UCSD-AML1 (cell line): ENCODE results near the gene SLC6A7.

Experiments used
- DNase-seq: peaks from one replicate; lab custom pipeline; 2025; ENCODE audit not compliant: unreplicated experiment; lab: John Stamatoyannopoulos, UW

SLC6A7 gene

DNA sequence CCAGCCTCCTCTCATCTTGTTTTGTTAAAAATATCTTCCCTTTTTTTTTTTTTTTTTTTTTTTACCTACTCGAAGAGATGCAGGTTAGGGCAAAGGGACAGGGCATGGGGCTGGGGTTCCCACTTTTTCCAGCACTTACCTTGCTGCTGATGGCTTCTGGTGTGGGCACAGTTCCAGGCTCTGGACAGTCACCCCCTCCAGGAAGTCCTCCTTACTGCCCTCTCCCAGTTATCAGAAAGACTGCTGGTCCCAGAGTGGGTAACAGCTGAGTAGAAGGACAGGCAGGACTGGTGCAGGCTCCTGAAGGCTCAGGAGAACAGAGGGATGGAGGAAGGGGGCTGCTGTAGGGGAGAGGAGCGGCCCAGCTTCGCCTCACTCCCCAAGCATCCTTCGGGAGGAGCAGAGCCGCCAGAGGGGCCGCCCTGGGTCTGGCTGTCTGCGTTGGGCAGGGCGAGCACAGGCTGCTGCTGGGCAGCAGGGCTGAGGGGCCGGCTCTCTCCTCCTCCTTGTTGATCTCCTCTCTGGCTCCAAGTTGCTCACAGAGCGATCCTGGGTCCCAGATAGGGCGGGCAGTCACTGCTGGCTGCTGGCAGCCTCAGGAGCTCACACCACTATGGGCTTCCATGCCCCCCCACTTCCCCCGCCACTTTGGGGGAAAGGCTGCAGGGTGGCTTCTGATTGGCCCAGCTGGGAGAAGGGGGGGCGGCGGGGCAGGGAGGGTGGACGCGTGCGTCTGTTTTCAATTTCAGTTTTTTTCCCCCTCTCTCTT, 34.4 kb upstream of the SLC6A7 start, which contains the start of gene PDGFRB:
Gene PDGFRB (minus strand): TSS at position 588 of the 769 bp plus-strand sequence. CDS start 18,798 bp downstream, outside the sequence.
- DNase-seq = peak; percentile 55

DNA sequence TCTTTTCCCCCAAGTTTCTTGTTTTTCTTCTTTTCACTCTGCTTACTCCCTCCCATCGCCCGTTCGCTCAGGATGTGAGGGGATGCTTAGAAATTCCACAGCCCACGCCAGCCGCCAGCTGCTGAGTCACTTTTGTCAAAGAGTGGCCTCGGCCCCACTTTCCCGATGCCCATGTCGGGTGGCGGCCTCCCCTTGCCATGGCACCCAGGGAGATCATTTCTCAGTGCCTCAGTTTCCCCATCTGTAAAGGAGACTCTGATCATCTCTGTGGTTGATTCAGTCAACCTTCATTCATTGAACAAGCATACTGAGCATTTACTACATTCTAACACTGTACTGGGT, 33.9 kb upstream of the SLC6A7 start:
- DNase-seq = no peak

DNA sequence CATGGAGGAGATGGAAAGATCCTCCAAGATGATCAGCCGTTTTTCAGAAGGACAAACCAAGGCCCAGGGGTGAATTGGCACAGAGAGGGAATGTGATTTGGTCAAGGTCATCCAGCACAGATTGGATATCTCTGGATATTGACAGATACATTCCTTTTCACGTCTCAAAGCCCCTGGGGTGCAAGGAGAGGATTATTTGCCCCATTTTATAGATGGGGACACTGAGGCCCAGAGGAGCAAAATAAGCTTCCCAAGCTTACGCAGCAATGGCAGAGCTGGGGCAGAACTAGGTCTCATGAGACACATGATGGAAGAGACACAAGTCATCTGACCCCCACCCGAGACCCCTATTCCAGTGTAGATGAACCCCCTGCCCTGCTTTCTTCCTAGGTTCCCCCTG, 33.3 kb upstream of the SLC6A7 start:
- no peak for DNase-seq

DNA sequence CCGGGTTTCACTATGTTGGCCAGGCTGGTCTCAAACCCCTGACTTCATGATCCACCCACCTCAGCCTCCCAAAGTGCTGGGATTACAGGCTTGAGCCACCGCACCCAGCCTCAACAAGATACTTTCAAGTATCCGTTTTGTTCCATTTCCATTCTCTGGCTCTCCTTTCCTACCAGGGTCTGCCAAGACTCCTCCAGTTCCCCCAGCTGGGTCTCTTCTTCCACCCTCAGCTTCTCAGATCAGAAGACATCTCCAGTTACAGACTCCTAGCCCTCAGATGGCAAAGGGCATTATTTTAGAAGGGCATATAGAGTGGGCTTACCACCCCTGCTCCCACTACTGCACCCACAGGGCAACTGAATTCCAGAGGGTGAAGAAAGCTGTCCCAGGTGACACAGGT, 32.7 kb upstream of the SLC6A7 start:
- DNase-seq = no peak

GRCh38 chr5:150158170-150158949, 31.5 kb upstream of the SLC6A7 start:
- no peak for DNase-seq

DNA sequence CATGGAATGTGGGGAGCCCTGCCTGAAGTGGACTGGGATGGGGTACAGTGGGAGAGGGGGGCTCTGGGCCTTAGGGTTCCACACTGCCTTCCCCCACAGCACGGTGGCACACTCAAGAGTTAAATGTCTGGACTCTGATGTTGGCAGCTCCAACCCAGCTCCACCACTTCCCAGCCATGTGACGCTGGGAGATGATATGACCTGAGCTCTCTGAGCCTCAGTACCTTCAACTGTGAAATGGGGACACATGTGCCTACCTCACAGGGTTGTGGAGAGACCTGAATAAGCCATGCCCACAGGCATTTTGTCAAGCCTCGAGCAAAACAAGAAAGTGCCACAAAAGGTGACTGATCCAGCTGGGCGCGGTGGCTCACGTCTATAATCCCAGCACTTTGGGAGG, 30.8 kb upstream of the SLC6A7 start:
- DNase-seq = no peak

DNA sequence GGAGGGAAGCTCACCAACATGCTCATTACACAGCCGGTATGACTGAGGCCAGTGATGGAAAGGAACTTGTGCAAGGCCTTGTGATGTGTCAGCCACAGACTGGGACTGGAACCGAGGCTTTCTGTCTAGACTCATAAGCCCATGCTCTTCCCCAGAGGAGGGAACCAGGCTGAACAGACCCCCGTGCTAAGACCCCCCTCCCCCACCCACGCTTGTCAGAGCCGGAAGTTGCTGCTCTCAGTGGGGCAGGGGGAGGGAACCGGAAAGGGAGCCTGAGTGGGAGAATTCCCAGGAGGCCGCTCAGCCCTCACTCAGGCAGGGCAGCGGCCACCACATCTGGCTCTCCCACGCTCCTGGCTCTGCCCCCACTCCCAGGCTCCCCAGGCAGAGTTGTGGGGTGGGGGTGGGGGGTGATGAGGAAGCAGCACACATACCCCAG, 30.1 kb upstream of the SLC6A7 start:
- peak; percentile 92 for DNase-seq

GRCh38 chr5:150160448-150161081, 29.3 kb upstream of the SLC6A7 start:
- DNase-seq = no peak

DNA sequence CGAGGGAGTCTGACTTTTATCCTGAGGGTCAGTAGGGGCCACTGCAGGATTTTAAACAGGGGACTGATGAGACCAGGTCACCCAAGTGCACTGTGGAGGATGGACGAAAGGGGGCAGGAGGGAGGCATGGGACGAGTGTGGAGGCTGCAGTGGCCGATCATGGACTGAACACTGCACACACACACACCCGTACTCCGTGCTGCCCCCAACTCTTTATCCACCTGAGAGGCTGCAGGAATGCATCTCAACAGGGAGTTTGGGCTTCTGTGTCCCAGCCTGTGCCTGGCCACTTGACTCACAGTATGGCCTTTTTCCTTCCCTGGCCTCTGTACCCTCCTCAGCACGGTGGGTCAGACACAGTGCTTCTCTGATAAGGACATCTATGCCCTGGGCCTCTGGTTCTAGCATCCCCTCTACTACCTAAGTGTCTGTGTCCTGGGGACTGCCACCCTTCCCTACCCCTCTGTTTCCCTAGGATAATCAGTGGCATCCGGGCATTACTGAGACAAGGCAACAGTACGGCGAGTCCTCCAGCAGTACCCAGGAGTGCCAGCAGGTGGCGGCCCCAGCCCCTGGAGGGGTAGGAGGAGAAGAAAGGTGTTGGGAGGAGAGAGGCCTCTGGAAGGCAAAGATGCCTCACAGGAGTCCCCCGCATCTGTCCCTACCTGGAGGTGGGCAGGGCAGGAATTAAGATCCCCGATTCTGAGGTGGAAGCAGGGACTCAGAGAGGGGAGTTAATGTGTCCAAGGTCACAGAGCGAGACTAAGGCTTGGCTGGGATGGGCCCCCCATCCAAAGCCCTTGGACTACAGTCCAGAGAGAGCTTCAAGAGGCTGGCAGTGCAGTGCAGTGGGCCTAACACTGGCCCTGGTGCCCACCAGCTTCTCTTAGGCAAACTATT, 28.4 kb upstream of the SLC6A7 start:
- peak; percentile 86 for DNase-seq

DNA sequence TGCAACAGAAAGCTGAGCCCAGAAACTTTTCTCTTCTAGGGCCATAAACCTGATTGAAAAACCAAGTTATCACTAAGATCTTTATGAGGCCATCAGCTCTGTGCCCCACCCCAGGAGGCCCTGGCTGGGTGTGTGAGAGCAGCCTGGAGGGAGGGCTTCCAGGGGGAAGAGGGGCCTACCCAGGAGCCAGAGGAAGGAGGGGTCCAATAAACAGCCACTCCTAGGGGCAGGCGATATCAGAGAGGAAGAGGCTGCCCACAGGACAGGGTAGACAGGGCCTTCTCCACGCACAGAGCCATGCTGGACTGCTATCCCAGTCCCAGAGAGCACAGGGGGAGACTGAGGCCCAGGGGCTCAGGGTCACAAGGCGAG, 27.7 kb upstream of the SLC6A7 start:
- DNase-seq = no peak

DNA sequence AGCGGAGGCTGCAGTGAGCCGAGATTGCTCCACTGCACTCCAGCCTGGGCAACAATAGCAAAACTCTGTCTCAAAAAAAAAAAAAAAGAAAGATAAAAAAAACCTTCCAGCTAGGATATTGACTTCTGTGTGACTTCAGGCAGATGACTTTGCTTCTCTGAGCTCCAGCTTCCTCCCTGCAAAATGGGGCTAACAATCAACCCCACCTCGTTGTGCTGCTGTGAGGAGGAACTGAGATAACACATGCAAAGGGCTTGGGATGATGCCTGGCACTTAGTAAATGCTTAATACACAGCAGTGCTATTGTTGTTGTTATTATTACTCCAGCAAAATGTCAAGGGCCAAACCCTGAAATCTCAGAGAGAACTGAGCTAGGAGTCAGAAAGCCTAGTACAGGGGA, 26.8 kb upstream of the SLC6A7 start:
- no peak for DNase-seq

GRCh38 chr5:150163547-150164059, 26.3 kb upstream of the SLC6A7 start:
- DNase-seq = no peak

GRCh38 chr5:150164211-150164980, 25.5 kb upstream of the SLC6A7 start:
- DNase-seq = peak; percentile 31

DNA sequence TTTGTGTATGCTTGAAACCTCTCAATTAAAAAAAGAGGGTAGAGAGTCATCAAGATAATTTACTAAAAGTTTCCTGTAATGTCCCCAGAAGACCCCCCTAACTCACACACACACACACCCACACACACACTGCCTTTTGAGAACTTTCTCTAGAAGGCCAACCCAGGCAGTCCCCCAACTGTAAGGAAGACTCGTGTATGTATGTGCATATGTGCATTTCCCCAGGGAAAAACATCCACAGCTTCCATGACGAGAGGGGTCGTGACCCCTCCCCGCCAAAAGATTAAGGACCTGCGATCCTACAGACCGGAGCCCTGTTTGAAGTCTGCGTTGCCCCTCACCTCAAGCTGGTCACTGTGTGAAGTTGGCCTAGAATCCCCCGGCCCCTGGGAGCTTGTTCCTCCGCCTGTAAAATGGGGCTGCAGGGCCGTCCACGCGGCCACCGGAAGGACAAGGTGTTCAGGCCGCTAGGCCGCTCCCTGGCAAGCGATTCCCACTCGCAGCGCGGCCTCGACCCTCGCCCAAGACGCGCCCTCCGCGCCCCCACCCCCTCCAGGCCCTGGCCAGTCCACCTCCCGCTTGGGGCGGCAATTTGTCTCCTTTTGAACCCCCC, 23.7 kb upstream of the SLC6A7 start:
- no peak for DNase-seq

- no peak for DNase-seq
Observed at GRCh38 chr5:150166650-150167511, 23.0 kb upstream of the SLC6A7 start, which contains the start of gene CDX1. CDX1 (plus strand) TSS chr5:150166778; CDS start chr5:150166877, 99 bp downstream.

DNA sequence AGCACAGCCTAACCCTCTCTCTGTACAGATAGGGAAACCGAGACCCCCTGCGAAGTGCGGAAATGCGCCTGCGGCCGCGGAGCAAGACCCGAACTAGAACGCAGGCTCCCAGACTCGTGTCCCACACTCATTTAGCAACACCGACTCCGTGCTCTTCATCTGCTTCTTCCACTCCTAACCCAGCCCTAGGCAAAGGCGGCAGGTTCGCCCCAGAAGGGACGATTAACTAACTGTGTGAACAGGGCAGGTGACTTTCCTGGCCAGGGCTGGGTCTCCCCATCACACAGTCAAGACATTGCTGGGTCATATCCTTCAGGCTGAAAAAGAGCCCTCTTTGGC, 22.4 kb upstream of the SLC6A7 start:
- no peak for DNase-seq

- DNase-seq = no peak
Observed at GRCh38 chr5:150167908-150168307, 22.0 kb upstream of the SLC6A7 start.

- DNase-seq = no peak
Observed at GRCh38 chr5:150168864-150169263, 21.0 kb upstream of the SLC6A7 start.

GRCh38 chr5:150172145-150172544, 17.7 kb upstream of the SLC6A7 start:
- no peak for DNase-seq
